Activated CD8-positive, alpha-beta memory T cell treated with anti-CD3 and anti-CD28 coated beads, Interleukin-2, amount 50 U/mL, for 1 hour (primary cell): ENCODE measurements around the gene TMEM218.

Experiments used
- DNase-seq: peaks from one replicate; pipeline ENCODE4 v3.0.0-alpha.2; 2020; ENCODE audit errors: extremely low read depth

TMEM218 gene

GRCh38 chr11:125075900-125076317, 35.5 kb downstream of the TMEM218 start:
- DNase-seq, result no peak

- no peak for DNase-seq
Measured at GRCh38 chr11:125075242-125075625, 36.2 kb downstream of the TMEM218 start.

- DNase-seq, result no peak
Measured at GRCh38 chr11:125074511-125075241, 36.8 kb downstream of the TMEM218 start.

GRCh38 chr11:125073616-125074483, 37.6 kb downstream of the TMEM218 start:
- no peak for DNase-seq

- DNase-seq, result no peak
Measured at GRCh38 chr11:125072961-125073590, 38.4 kb downstream of the TMEM218 start.

GRCh38 chr11:125072218-125072960, 39.0 kb downstream of the TMEM218 start:
- DNase-seq, result no peak

GRCh38 chr11:125071846-125072217, 39.6 kb downstream of the TMEM218 start:
- no peak for DNase-seq

- DNase-seq, result no peak
Measured at GRCh38 chr11:125071435-125071834, 40.0 kb downstream of the TMEM218 start.

- no peak for DNase-seq
Measured at GRCh38 chr11:125070699-125071254, 40.6 kb downstream of the TMEM218 start.

GRCh38 chr11:125069796-125070195, 41.6 kb downstream of the TMEM218 start:
- DNase-seq, result no peak

GRCh38 chr11:125069008-125069407, 42.4 kb downstream of the TMEM218 start:
- no peak for DNase-seq

- DNase-seq, result no peak
Measured at GRCh38 chr11:125068368-125068767, 43.1 kb downstream of the TMEM218 start.

- DNase-seq, result no peak
Measured at GRCh38 chr11:125064070-125064469, 47.4 kb downstream of the TMEM218 start.

GRCh38 chr11:125063429-125064043, 47.9 kb downstream of the TMEM218 start:
- DNase-seq, result no peak

- DNase-seq, result no peak
Measured at GRCh38 chr11:125062931-125063428, 48.4 kb downstream of the TMEM218 start, which contains the start of gene SLC37A2. SLC37A2 (plus strand) TSS chr11:125063305; CDS start chr11:125063368, 63 bp downstream.

GRCh38 chr11:125062218-125062930, 49.1 kb downstream of the TMEM218 start:
- no peak for DNase-seq

GRCh38 chr11:125061281-125061680, 50.1 kb downstream of the TMEM218 start:
- DNase-seq, result no peak

GRCh38 chr11:125057693-125058016, 53.8 kb downstream of the TMEM218 start:
- DNase-seq, result no peak

GRCh38 chr11:125056931-125057692, 54.3 kb downstream of the TMEM218 start:
- DNase-seq, result no peak
